Stimulated activated CD8-positive, alpha-beta memory T cell treated with anti-CD3 and anti-CD28 coated beads, Interleukin-4, amount 100 ng/mL, for 1 hour (primary cell): ENCODE data around the gene TFPT.
A peak's percentile ranks its signal among the peaks of the same experiment; 100 is the strongest.

Source experiments
- DNase-seq, 2 donors: peaks; one replicate each; pipeline ENCODE4 v3.0.0-alpha.2; 2020; ENCODE audit warnings: low read depth in 2 of 2, low spot score in 1 of 2

TFPT gene

GRCh38 chr19:54149021-54149812 is 33.8 kb upstream of the TFPT start:
- DNase-seq = no peak

DNA sequence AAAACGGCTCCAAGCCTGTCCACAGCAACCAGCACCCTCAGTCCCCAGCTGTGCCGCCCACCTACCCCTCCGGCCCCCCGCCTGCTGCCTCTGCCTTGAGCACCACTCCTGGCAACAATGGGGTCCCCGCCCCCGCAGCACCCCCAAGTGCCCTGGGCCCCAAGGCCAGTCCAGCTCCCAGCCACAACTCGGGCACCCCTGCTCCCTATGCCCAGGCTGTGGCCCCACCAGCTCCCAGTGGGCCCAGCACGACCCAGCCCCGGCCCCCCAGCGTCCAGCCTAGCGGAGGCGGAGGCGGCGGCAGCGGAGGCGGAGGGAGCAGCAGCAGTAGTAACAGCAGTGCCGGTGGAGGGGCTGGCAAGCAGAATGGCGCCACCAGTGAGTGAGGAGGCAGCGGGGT is 32.7 kb upstream of the TFPT start:
- no peak for DNase-seq

GRCh38 chr19:54147676-54148075 is 32.2 kb upstream of the TFPT start:
- no peak for DNase-seq

- DNase-seq = no peak
Observed at GRCh38 chr19:54145541-54146158, 30.2 kb upstream of the TFPT start.

GRCh38 chr19:54142166-54142780 is 26.8 kb upstream of the TFPT start:
- DNase-seq = no peak

DNA sequence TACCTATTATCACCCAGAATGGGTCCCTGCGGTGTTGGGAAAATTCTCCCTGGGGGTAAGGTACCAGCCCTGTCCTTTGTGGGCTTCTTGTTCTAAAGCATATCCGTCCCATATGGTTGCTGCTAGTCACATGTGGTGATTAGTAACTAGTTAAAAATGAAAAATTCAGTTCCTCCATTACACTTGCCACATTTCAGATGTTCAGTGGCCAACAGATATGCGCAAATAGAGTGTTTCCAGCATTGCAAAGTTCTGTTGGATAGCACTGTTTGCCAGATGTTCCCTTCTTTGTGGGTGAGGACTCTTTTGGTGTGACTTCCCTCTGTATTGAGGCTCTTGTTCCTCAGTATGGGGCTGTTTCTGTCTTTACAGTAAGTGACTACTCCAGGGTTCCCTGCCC is 25.9 kb upstream of the TFPT start:
- no peak for DNase-seq

GRCh38 chr19:54138489-54139256 is 23.2 kb upstream of the TFPT start:
- DNase-seq = no peak

DNA sequence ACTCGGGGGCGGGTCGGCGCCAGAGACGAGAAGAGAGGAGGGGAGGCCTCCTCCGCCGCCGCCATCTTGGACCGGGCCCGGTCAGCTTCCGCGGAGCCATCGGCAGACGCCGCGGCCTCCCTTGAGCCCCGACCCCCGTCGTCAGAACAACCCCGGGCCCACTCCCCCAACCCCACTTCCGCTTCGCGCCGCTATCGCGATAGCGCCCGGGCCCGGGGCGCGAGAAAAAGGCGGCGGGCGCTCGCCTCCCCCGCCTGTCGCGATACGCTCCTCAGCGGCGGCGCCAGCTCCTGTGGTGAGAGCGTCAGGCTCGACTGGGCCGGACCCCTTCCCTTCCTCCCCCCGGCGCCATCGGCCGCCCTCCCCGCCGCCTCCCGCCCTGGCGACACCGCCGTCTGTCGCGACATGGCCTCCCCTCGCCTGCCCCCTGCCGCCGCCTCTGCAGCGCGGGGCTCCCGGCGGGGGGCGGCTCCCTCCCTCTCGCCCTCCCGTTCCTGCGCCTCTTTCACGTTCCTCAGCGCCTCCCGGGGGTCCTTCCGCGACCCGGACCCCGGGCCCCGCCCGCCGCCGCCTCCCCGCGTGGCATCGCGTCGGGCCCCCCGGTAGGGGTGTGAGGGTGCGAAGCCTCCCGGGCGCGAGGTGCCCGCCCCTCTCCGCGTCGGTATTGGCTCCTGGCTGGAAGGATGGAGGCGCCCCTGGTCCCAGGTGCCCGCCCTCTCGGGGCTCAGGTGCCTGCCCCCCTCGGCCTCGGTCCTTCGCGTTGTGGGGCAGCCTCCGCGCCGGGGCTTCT is 22.4 kb upstream of the TFPT start, which contains the start of gene CNOT3:
Gene CNOT3, plus strand, starts transcription at position 64 of the 790 bp plus-strand sequence. CDS start 5,217 bp downstream, outside the sequence.
- DNase-seq = no peak

GRCh38 chr19:54136864-54137698 is 21.6 kb upstream of the TFPT start:
- DNase-seq = peak; percentile 92 to 98

- no peak for DNase-seq
Observed at GRCh38 chr19:54136086-54136863, 20.8 kb upstream of the TFPT start.

DNA sequence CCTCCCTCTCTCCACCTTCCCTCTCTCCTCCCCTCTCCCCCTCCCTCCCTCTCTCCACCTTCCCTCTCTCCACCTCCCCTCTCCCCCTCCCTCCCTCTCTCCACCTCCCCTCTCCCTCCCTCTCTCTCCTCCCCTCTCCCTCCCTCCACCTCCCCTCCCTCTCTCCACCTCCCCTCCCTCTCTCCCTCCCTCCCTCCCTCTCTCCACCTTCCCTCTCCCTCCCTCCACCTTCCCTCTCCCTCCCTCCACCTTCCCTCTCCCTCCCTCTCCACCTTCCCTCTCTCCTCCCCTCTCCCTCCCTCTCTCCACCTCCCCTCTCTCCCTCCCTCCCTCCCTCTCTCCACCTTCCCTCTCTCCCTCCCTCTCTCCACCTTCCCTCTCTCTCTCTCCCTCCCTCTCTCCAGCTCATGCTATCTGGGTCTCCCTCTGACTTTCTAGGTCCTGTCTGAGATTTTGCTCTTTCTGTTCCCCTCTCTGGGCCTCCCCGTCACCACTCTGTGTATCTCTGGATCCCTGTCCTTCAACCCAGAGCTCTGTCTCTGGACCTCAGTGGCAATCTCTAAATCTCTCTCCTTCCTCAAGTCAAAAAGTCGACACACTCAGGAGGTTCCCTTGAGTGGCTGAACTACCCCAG is 18.6 kb upstream of the TFPT start:
- DNase-seq = no peak

DNA sequence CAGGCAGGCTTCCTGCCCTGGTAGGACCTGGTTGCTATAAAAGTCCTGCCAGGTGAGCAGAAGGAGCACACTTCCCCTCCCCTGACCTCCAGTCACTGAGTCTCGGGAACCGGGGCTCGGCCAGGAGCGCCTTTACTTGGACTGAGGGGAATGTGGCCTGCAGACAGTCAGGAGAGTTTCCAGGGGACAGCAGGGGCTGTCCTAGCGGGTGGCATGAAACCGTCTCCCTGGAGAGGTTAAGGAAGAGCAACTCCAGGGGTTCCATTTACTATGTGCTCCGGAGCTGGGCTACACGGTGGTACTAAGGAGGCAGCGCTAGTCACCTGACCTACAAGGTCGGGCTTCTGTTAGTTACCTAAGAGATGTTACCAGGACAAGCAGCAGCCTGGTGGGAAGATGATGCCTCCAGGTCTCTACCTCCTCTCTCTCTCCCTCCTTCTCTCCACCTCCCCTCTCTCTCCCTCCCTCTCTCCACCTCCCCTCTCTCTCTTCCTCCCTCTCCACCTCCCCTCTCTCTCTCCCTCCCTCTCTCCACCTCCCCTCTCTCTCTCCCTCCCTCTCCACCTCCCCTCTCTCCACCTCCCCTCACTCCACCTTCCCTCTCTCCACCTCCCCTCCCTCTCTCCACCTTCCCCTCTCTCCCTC is 18.0 kb upstream of the TFPT start:
- DNase-seq = no peak

DNA sequence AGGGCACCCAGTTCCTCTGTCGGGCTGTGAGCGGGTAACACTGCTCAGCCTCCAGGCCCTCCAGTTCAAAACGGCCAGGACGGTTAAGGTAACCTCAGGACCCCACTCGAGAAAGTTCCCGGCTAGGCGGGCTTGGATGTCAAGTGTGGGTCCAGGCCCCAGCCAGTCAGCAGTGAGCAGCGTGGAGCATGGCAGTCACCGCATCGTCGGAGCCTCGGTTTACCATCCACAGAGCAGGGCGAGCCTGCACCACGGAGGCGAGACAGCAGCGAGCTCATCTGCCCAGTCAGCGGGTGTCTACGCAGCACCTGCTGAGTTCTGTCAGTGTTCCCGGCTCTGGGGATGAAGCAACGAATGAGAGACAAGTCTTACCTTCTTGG is 14.2 kb upstream of the TFPT start:
- no peak for DNase-seq

GRCh38 chr19:54128796-54129616 is 13.5 kb upstream of the TFPT start:
- no peak for DNase-seq

DNA sequence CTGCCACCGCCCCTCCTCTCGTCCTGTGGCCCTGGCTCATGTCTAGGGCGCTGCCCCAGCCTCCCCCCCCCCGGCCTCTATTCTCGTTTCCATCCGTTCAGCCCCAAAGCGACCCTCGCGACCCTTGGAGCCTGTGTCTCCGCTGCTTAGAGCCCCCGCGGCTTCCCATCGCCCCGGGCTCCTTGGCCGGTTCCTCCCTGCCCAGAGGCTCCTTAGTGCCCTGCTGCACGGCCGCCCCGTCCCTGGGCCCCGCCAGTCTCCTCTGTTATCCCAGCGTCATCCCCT is 12.9 kb upstream of the TFPT start:
- DNase-seq = no peak

- DNase-seq = no peak
Observed at GRCh38 chr19:54127688-54128440, 12.4 kb upstream of the TFPT start.

- DNase-seq = no peak
Observed at GRCh38 chr19:54125713-54126112, 10.3 kb upstream of the TFPT start.
